HG03066 (cell line): ENCODE results near the gene HSD17B1.
A peak's percentile ranks its signal among the peaks of the same experiment; 100 is the strongest.
"Not testable (repeated sequence)": the region's sequence is repeated elsewhere in the genome, so short reads cannot be mapped to it uniquely, and the experiment has no call there.

Experiments used
- ATAC-seq: cut with Tn5 transposase; IDR thresholded peaks from one replicate; pipeline ENCODE4 v1.9.1; 2021; ENCODE audit warnings: low read depth; ENCODE audit not compliant: unreplicated experiment

Gene HSD17B1

DNA sequence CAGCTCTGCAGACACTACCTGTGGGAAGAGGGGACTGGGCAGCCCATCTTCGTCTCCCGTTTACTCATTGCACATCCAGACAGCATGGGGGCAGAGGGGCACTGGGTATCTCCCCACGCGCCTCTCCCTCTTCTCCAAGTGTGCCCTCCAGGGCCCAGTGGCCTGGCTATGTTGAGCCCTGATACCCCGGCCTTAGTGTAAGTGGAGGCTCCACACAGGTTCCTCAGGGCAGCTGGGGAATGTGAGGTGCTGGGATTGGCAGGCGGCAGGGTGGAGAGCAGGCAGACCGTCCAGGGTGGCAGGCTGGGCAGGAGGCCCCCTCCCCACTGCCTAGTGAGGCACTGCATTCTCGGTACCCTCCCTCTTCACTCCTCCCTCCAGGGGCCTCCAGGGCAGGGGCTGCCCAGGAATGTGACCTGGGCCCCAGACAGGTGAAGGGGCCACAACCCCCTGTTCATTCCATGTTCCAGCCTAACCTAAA is 29.9 kb upstream of the HSD17B1 start:
- no peak for ATAC-seq

DNA sequence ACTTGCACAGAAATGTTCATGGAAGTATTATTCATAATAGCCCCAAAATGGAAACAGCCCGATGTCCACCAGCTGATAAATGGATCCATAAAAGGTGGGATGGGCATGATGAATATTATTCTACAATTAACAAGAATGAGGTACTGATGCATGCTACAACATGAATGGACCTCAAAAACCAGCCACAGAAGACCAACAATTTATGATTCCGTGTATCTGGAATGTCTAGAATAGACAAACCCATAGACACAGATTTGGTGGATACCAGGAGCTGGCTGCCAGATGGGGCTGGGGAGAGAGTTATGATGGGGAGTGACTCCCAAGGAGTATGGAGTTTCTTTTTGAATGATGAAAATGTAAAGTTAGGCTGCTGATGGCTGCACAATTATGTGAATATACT is 27.5 kb upstream of the HSD17B1 start:
- no peak for ATAC-seq

DNA sequence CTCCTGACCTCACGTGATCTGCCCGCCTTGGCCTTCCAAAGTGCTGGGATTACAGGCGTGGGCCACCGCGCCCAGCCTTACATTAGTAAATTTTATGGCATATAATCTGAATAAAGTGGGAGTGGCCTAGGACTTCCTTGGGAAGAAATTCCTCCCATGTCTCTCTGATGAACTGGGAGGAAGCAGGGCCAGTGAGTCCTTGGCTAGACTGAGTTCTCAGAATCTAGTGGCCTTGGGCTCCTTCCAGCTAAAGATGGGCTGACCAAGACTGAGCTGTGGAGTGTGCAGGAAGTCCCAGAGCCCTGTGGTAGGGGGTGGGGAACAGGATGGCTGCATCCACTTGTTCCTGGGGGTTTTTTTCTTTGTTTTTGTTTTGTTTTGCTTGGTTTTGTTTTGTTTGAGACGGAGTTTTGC is 26.7 kb upstream of the HSD17B1 start:
- no peak for ATAC-seq

DNA sequence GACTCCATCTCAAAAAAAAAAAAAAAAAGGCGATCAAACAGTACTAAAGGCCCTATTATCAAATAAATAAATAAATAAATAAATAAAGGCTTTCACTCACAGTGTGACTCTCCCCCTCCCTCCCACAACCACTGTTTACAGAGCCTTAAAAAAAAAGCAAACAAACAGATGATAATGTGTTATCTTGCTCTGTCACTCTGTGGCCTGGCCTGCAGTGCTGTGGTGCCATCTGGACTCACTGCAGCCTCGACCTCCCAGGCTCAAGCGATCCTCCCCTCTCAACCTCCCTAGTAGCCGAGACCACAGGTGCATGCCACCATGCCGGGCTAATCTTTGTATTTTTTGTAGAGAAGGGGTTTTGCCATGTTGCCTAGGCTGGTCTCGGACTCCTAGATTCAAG is 24.8 kb upstream of the HSD17B1 start:
- ATAC-seq = no peak

DNA sequence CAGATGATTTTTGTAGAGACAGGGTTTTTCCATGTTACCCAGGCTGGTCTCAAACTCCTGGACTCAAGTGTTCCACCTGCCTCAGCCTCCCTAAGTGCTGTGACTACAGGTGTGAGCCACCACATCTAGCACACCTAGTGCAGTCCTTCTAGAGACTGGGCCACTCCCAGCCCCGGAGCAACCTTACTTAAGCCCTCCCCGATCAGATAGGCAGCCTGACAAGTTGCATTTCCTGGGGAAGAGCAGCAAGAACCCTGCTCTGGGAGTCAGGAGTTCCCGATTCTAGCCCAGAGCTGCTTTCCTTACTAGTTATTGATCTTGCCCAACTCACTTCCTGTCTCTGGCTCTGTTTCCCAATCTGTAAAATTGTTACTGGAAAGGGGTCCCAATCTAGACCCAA is 23.7 kb upstream of the HSD17B1 start:
- no peak for ATAC-seq

DNA sequence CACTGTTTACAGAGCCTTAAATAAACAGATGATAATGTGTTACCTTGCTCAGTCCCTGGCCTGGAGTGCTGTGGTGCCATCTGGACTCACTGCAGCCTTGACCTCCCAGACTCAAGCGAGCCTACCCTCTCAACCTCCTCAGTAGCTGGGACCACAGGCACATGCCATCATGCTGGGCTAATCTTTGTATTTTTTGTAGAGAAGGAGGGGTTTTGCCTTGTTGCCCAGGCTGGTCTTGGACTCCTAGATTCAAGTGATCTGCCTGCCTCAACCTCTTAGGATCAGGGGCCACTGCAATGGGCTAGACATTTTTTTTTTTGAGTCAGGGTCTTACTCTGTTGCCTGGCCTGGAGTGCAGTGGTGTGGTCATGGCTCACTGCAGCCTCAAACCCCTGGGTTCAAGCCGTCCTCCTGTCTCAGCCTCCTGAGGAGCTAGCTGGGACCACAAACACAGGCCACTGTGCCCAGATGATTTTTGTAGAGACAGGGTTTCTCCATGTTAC is 21.7 kb upstream of the HSD17B1 start:
- no peak for ATAC-seq

DNA sequence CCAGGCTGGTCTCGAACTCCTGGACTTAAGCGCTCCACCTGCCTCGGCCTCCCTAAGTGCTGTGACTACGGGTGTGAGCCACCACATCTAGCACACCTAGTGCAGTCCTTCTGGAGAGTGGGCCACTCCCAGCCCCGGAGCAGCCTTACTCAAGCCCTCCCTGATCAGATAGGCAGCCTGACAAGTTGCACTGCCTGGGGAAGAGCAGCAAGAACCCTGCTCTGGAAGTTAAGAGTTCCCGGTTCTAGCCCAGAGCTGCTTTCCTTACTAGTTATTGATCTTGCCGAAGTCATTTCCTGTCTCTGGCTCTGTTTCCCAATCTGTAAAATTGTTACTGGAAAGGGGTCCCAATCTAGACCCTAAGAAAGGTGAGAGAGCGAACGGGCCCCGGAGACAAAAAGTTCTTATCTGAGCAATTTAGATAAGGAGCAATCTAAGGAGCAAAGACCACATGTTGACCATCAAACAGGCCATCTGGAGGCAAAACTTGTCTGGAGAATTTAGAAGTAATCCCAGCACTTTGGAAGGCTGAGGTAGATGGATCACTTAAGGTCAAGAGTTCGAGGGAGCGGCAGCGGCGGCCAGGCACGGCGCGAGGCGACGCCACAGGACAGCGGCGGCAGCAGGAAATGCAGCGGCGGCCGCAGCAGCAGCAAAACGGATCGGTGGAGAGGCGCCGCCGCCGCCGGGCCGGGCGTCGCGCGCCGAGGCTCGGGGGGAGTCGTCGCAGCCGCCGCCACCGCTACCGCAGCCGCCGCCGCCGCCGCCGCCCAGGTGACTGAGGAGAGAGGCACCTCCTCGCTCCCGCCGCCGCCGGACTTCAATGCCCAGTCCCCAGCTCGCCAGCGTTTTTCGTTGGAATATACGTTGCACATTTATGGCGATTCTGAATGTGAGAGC is 21.0 kb upstream of the HSD17B1 start:
- no peak for ATAC-seq

DNA sequence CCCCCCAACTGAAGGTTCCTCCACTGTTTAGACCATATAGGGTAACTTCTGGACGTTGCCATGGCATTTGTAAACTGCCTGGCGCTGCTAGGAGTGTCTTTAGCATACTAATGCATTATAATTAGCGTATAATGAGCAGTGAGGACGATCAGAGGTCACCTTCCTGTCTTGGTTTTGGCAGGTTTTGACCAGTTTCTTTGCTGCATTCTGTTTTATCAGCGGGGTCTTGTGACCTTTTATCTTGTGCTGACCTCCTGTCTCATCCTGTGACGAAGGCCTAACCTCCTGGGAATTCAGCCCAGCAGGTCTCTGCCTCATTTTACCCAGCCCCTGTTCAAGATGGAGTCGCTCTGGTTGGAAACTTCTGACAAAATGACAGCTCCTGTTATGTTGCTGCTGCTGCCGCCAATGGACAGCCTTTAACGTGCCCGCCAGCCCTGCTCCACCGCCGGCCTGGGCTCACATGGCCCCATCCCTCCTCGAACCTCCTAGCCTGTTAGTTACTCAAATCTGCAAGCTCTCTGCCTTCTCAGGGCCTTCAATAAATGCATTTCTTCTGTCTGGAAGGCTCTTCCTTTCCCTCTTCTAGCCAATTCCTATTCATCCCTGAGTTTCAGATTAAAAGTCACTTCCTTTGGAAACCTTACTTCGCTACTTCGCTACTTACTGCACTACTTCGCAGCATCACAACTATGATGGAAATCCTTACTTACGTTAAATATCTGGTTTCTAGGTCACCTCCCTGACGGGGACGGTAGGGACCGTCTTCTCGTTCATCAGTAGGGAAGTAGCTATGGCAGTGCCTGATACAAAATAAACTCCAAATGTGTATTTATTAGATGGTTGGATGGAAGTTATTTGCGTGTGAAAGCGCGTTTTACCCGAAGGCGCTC is 17.3 kb upstream of the HSD17B1 start:
- ATAC-seq = no peak

DNA sequence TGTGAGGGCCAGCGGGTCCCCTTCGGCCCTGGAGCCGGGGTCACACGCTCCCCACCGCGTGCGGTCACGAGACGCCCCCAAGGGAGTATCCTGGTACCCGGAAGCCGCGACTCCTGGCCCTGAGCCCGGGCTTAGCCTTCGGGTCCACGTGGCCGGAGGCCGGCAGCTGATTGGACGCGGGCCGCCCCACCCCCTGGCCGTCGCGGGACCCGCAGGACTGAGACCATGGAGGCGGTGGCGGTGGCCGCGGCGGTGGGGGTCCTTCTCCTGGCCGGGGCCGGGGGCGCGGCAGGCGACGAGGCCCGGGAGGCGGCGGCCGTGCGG is 16.7 kb upstream of the HSD17B1 start, which contains the start of gene NAGLU:
Gene NAGLU (plus strand): TSS at position 194 of the 324 bp plus-strand sequence. CDS start 32 bp downstream, at position 226.
- ATAC-seq = peak; percentile 77

DNA sequence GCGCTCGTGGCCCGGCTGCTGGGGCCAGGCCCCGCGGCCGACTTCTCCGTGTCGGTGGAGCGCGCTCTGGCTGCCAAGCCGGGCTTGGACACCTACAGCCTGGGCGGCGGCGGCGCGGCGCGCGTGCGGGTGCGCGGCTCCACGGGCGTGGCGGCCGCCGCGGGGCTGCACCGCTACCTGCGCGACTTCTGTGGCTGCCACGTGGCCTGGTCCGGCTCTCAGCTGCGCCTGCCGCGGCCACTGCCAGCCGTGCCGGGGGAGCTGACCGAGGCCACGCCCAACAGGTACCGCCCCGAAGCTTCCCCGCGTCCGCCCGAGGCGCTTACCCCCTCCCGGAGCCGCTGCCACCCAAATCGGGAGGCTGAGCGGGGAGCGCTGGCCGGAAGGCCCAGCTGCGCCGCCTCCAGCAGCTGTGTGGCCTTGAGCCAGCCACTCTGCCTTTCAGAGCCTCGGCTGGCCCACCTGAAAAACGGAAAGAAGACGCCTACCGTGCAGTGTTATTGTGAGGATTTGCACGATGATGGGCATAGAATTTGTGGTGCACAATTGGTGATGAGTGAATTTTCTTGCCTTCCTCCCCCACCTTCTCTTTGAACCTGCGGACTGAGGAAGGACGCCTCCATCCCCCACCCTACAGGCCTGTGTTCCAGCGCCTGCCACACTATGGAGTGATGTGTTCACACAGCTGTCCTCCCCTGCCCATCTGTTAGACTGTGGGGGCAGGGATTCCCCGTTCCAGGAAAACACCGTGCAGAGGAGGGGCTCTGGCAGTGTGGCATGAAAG is 16.2 kb upstream of the HSD17B1 start:
- ATAC-seq = peak; percentile 66

DNA sequence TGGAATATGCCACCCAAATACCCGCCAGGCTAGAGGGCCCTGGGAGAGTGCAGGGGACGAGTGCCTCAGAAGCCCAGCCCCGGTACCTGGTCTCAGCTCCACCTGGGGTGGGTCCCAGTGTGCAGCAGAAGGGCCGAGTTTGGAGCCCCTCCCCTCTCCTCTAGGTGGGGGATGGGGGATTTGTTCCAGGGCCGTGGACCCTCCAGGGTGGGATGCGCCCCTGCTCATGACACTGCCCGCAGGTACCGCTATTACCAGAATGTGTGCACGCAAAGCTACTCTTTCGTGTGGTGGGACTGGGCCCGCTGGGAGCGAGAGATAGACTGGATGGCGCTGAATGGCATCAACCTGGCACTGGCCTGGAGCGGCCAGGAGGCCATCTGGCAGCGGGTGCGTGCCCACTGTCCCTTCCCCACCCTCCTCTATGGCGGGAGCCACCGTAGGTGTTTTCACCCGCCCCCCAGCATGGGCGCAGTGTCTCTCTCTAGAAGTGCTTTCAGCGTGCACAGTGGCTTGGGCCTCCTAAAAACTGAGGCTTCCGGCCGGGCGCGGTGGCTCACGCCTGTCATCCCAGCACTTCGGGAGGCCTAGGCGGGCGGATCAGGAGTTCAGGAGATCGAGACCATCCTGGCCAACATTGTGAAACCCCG is 15.4 kb upstream of the HSD17B1 start:
- no peak for ATAC-seq

DNA sequence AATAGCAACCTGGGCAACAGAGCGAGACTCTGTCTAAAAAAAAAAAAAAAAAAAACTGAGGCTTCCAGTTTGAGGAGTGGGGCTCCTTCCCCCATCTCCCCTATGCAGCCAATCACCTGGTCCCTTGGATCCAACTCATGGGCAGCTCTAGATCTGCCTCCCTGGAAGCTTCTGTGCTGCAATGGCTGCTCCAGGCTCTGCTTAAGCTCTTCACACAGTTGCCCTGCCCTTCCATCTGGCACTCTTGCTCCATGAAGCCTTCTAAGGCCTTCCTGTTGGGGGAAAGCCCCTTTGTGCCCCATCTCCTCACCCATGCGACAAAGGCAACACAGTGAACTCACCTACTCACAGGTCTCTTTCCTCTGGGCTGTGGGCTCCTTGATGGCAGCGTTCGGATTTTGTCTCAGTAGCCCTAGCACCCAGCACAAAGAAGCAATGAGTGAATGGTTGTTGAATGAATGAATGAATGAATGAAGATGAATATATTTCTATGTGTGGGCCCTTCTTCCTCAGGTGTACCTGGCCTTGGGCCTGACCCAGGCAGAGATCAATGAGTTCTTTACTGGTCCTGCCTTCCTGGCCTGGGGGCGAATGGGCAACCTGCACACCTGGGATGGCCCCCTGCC is 14.8 kb upstream of the HSD17B1 start:
- no peak for ATAC-seq

DNA sequence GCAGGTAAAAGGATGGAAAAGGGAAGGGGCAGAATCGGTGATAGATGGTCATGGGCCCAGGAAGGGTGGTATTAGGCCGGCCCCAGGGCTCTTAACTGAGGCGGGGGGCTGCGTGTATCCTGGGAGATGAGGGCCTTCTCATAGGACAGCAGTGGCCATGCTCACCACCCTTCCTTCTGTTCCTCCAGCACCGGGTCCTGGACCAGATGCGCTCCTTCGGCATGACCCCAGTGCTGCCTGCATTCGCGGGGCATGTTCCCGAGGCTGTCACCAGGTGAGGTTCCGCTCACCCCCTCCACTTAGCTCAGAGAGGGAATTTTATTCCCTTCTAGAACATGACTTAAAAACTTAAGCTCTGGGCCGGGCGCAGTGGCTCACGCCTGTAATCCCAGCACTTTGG is 14.2 kb upstream of the HSD17B1 start:
- ATAC-seq = no peak

DNA sequence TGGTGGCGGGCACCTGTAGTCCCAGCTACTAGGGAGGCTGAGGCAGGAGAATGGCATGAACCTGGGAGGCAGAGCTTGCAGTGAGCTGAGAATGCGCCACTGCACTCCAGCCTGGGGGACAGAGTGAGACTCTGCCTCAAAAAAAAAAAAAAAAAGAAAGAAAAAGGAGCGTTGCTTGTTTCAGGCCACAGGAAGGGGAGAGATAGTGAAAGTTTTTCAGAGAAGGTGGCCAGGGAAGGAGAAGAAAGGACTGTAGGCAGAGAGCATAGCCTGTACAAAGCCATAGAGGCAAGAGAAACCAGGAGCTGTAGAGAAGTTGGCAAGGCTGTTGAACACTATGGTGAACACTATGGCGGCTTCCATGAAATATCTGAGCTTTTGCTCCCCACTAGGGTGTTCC is 12.2 kb upstream of the HSD17B1 start:
- not testable (repeated sequence) for ATAC-seq

DNA sequence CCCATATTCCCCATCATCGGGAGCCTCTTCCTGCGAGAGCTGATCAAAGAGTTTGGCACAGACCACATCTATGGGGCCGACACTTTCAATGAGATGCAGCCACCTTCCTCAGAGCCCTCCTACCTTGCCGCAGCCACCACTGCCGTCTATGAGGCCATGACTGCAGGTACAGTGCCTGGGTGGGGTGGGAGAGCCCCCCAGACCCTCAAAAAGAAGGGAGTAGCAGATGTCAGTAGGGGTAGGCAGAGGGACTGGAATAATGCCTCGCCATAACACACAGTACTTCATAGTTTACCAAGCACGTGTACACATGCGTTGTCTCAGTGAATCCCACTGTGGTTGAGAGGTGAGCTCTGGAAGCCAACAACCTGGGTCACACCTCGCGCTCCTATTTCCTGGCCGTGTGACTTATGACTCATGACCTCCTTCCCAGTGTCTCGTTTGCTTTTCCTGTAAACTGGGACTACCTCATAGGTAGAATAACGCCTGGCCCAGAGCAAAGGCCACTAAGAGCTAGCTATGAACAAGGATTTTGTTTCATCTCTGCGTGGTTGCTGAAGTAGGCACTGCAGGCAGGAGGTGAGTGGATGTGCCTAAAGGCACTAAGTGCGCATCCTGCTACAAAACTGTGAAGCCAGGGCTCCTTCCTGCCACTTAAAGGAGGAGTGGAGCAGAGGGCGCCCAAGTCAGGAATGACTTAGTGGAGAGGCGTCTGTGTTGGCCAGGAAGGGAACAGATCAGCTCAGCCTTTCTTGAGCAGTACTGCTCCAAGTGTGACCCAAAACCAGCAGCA is 11.5 kb upstream of the HSD17B1 start:
- no peak for ATAC-seq

DNA sequence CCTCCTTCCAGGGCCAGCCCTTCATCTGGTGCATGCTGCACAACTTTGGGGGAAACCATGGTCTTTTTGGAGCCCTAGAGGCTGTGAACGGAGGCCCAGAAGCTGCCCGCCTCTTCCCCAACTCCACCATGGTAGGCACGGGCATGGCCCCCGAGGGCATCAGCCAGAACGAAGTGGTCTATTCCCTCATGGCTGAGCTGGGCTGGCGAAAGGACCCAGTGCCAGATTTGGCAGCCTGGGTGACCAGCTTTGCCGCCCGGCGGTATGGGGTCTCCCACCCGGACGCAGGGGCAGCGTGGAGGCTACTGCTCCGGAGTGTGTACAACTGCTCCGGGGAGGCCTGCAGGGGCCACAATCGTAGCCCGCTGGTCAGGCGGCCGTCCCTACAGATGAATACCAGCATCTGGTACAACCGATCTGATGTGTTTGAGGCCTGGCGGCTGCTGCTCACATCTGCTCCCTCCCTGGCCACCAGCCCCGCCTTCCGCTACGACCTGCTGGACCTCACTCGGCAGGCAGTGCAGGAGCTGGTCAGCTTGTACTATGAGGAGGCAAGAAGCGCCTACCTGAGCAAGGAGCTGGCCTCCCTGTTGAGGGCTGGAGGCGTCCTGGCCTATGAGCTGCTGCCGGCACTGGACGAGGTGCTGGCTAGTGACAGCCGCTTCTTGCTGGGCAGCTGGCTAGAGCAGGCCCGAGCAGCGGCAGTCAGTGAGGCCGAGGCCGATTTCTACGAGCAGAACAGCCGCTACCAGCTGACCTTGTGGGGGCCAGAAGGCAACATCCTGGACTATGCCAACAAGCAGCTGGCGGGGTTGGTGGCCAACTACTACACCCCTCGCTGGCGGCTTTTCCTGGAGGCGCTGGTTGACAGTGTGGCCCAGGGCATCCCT is 9.3 kb upstream of the HSD17B1 start:
- ATAC-seq = no peak

DNA sequence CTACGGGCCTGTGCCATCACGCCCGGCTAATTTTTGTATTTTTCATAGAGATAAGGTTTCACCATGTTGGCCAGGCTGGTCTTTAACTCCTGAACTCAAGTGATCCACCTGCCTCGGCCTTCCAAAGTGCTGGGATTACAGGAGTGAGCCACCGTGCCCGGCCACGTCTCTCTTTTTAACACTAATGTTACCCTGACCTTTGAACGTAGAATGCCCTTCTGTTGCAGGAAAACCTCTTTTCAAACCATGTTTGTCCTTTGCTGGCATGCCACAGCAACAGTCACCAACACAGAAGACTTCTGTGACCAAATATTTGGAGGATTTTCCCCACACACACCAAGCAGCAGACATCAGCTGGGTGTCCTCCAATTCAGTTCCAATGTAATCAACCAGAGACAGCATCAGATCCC is 7.8 kb upstream of the HSD17B1 start:
- ATAC-seq = no peak
